Endothelial cell of hepatic sinusoid (primary cell): ENCODE data around the gene DPP6.

ENCODE experiments used
- in situ Hi-C: cut with HindIII; loops from 2 replicates; pipeline ENCODE4 v1.10.0; 2017; ENCODE audit warnings: low sequenced_read_pairs

Gene DPP6

GRCh38 chr7:154744861-154745258 is 692.7 kb downstream of the DPP6 start:
- in situ Hi-C loops, result no loop called here

- in situ Hi-C loops, result no loop called here
Measured at GRCh38 chr7:154746571-154747360, 694.6 kb downstream of the DPP6 start.

GRCh38 chr7:154748089-154748786 is 696.0 kb downstream of the DPP6 start:
- in situ Hi-C loops, result no loop called here

GRCh38 chr7:154750353-154750801 is 698.2 kb downstream of the DPP6 start:
- in situ Hi-C loops, result no loop called here

- in situ Hi-C loops, result no loop called here
Measured at GRCh38 chr7:154753226-154753625, 701.0 kb downstream of the DPP6 start.

GRCh38 chr7:154757756-154758155 is 705.6 kb downstream of the DPP6 start:
- in situ Hi-C loops, result no loop called here

GRCh38 chr7:154759989-154760388 is 707.8 kb downstream of the DPP6 start:
- in situ Hi-C loops, result loop anchor here (5.0 kb wide), 1 partner anchor 83 kb away; no protein-coding TSS in a partner anchor

- in situ Hi-C loops, result no loop called here
Measured at GRCh38 chr7:154765118-154765517, 712.9 kb downstream of the DPP6 start.

- in situ Hi-C loops, result no loop called here
Measured at GRCh38 chr7:154767142-154767541, 714.9 kb downstream of the DPP6 start.

GRCh38 chr7:154767821-154768415 is 715.7 kb downstream of the DPP6 start:
- in situ Hi-C loops, result no loop called here

- in situ Hi-C loops, result no loop called here
Measured at GRCh38 chr7:154769001-154769400, 716.8 kb downstream of the DPP6 start.

- in situ Hi-C loops, result no loop called here
Measured at GRCh38 chr7:154769527-154769926, 717.3 kb downstream of the DPP6 start.

- in situ Hi-C loops, result no loop called here
Measured at GRCh38 chr7:154770361-154770760, 718.2 kb downstream of the DPP6 start.

GRCh38 chr7:154770962-154771361 is 718.8 kb downstream of the DPP6 start:
- in situ Hi-C loops, result no loop called here

- in situ Hi-C loops, result no loop called here
Measured at GRCh38 chr7:154774303-154774969, 722.2 kb downstream of the DPP6 start.

- in situ Hi-C loops, result no loop called here
Measured at GRCh38 chr7:154775681-154776080, 723.5 kb downstream of the DPP6 start.

- in situ Hi-C loops, result no loop called here
Measured at GRCh38 chr7:154776350-154776749, 724.2 kb downstream of the DPP6 start.

GRCh38 chr7:154777023-154777422 is 724.8 kb downstream of the DPP6 start:
- in situ Hi-C loops, result no loop called here

- in situ Hi-C loops, result no loop called here
Measured at GRCh38 chr7:154777489-154777888, 725.3 kb downstream of the DPP6 start.

- in situ Hi-C loops, result no loop called here
Measured at GRCh38 chr7:154777908-154778307, 725.7 kb downstream of the DPP6 start.
